ENCODE results near the gene GNMT.

The GNMT gene

DNA sequence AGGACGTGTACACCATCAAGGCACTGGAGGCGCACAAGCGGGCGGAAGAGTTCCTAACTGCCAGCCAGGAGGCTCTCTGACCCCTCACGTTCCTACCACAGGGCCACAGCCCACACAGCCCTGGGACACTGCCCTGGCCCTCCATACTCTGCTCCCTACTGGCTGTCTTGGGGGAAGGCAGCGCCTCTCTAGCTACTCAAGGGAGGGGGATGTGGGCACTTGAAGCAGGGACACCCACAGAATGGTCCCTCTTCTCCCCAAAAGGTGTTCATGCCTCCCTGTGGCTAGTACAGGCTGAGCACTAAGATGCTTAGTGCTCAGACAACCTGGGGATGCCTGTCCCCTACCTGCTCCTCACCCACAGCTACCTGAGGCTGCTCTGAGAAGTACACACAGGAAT, 50.7 kb downstream of the GNMT start:
- TF ChIP-seq YY1 (IDR thresholded peaks at IDR 0.05; ENCODE audit: low read depth) (no peak), EP300 (IDR thresholded peaks at IDR 0.05; ENCODE audit: borderline replicate concordance) (no peak), RAD21 (IDR thresholded peaks at IDR 0.05; ENCODE audit: low read depth) (no peak), TAF1 (IDR thresholded peaks at IDR 0.05; ENCODE audit: low read depth) (no peak)

DNA sequence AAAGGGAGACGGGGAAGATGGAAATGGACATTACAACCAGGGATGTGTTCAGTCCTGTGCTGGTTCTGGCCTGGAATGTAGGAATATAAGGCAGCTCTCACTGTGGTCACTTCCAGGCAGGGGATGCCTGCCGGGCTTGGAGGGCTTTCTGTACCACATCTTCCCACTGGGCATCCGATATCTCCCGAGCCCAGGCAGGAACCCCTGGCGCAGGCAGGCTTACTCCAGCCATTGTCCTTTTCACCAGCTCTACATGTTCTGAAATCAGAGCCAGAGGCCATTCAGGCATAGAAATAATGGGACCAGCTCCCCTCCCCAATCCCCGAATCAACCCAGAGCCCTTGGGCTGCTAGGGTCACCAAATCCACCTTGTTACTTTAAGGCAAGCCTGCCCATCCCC, 51.8 kb downstream of the GNMT start:
- TF ChIP-seq, protein P1, sequence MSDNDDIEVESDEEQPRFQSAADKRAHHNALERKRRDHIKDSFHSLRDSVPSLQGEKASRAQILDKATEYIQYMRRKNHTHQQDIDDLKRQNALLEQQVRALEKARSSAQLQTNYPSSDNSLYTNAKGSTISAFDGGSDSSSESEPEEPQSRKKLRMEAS (IDR thresholded peaks at IDR 0.05): no peak
- TF ChIP-seq EP300 (IDR thresholded peaks at IDR 0.05; ENCODE audit: borderline replicate concordance) (no peak), ZBTB7A (IDR thresholded peaks at IDR 0.05; ENCODE audit: low read depth) (no peak), RAD21 (IDR thresholded peaks at IDR 0.05; ENCODE audit: low read depth) (no peak), YY1 (IDR thresholded peaks at IDR 0.05; ENCODE audit: low read depth) (no peak), CREB1 (IDR thresholded peaks at IDR 0.05; ENCODE audit: low read depth) (no peak), CEBPB (IDR thresholded peaks at IDR 0.05) (no peak), EGR1 (IDR thresholded peaks at IDR 0.05) (no peak), TAF1 (IDR thresholded peaks at IDR 0.05; ENCODE audit: low read depth) (no peak), TCF12 (IDR thresholded peaks at IDR 0.05; ENCODE audit: low read depth) (no peak), FOXM1 (IDR thresholded peaks at IDR 0.05; ENCODE audit: borderline replicate concordance, low read depth) (no peak)
- TF ChIP-seq, protein P2, sequence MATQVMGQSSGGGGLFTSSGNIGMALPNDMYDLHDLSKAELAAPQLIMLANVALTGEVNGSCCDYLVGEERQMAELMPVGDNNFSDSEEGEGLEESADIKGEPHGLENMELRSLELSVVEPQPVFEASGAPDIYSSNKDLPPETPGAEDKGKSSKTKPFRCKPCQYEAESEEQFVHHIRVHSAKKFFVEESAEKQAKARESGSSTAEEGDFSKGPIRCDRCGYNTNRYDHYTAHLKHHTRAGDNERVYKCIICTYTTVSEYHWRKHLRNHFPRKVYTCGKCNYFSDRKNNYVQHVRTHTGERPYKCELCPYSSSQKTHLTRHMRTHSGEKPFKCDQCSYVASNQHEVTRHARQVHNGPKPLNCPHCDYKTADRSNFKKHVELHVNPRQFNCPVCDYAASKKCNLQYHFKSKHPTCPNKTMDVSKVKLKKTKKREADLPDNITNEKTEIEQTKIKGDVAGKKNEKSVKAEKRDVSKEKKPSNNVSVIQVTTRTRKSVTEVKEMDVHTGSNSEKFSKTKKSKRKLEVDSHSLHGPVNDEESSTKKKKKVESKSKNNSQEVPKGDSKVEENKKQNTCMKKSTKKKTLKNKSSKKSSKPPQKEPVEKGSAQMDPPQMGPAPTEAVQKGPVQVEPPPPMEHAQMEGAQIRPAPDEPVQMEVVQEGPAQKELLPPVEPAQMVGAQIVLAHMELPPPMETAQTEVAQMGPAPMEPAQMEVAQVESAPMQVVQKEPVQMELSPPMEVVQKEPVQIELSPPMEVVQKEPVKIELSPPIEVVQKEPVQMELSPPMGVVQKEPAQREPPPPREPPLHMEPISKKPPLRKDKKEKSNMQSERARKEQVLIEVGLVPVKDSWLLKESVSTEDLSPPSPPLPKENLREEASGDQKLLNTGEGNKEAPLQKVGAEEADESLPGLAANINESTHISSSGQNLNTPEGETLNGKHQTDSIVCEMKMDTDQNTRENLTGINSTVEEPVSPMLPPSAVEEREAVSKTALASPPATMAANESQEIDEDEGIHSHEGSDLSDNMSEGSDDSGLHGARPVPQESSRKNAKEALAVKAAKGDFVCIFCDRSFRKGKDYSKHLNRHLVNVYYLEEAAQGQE (IDR thresholded peaks at IDR 0.05; ENCODE audit: low read depth): no peak
- TF ChIP-seq, protein P3, sequence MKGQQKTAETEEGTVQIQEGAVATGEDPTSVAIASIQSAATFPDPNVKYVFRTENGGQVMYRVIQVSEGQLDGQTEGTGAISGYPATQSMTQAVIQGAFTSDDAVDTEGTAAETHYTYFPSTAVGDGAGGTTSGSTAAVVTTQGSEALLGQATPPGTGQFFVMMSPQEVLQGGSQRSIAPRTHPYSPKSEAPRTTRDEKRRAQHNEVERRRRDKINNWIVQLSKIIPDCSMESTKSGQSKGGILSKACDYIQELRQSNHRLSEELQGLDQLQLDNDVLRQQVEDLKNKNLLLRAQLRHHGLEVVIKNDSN (IDR thresholded peaks at IDR 0.05): no peak

DNA sequence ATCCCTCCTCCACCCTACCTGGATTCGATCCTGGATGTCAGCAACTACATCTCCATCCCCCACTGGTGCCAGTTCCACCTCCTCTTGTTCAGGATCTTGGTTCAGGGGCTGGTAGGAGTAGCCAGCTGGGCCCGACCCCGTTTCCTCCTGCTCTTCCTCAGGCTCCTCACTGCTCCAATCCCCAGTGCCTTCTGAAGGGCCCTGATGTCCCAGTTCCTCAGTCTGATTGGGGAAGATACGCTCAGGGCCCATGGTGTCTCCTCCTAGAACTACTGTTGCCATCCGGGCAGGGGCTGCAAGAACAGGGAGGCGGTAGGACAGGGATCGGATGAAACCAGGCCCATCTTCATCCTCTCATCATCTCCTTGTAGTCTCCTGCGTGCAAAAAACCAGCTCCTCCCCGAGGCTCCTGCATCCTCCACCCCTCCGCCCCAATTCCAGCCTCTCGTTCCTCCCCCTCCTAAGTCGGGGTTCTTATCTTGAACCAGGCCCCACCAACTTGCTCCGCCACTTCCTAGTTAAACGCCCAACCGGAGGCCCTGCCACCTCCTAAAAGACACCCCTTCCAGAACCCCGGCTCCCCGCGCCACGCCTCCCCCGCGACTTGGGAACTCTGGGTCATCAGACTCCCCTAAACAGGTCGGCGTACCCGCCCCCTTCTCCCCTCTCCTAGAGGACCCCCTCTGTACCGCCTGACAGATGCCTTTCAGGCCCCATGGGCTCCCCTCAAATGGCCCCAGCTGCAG, 52.7 kb downstream of the GNMT start:
- TF ChIP-seq TEAD4 (IDR thresholded peaks at IDR 0.05) (no peak), YY1 (IDR thresholded peaks at IDR 0.05; ENCODE audit: low read depth) (no peak), EGR1 (IDR thresholded peaks at IDR 0.05) (0 out of 2 replicates have a peak, but pooled peaks have one; percentile 4)
